Activated T-cell treated with anti-CD3 and anti-CD28 coated beads, Interleukin-2, amount 50 U/mL, for 48 hours (primary cell): Measurements from ENCODE around the gene COX19.
"Not testable (repeated sequence)": the region's sequence is repeated elsewhere in the genome, so short reads cannot be mapped to it uniquely, and the experiment has no call there.

Source experiments
- DNase-seq, 2 experiments: peaks; one replicate each; pipeline ENCODE4 v3.0.0-alpha.2; 2020

COX19 gene

GRCh38 chr7:976901-977325, 1.6 kb upstream of the COX19 start:
- no peak for DNase-seq

- DNase-seq = no peak
Measured at GRCh38 chr7:975702-976473, 539 bp upstream of the COX19 start.

GRCh38 chr7:974172-974571, 1.2 kb downstream of the COX19 start:
- DNase-seq = no peak

GRCh38 chr7:973312-973711, 2.0 kb downstream of the COX19 start:
- no peak for DNase-seq

GRCh38 chr7:972676-973309, 2.6 kb downstream of the COX19 start:
- DNase-seq = no peak

GRCh38 chr7:972110-972509, 3.2 kb downstream of the COX19 start:
- DNase-seq = no peak

GRCh38 chr7:970744-971143, 4.6 kb downstream of the COX19 start:
- DNase-seq = no peak

- DNase-seq = no peak
Measured at GRCh38 chr7:969403-969802, 5.9 kb downstream of the COX19 start.

GRCh38 chr7:968205-969105, 6.9 kb downstream of the COX19 start:
- DNase-seq = no peak

GRCh38 chr7:967361-968082, 7.8 kb downstream of the COX19 start:
- DNase-seq = no peak

- no peak for DNase-seq
Measured at GRCh38 chr7:966291-967069, 8.9 kb downstream of the COX19 start.

GRCh38 chr7:964401-965231, 10.7 kb downstream of the COX19 start:
- no peak for DNase-seq

GRCh38 chr7:963236-964078, 11.9 kb downstream of the COX19 start:
- no peak for DNase-seq

GRCh38 chr7:962401-963081, 12.8 kb downstream of the COX19 start:
- DNase-seq = no peak

GRCh38 chr7:961546-962400, 13.6 kb downstream of the COX19 start:
- no peak for DNase-seq

- not testable (repeated sequence) for DNase-seq
Measured at GRCh38 chr7:960972-961371, 14.4 kb downstream of the COX19 start.

GRCh38 chr7:960269-960871, 15.0 kb downstream of the COX19 start:
- DNase-seq = no peak

GRCh38 chr7:959740-960139, 15.6 kb downstream of the COX19 start:
- not testable (repeated sequence) for DNase-seq
